ENCODE data around the gene NFILZ.

DNA sequence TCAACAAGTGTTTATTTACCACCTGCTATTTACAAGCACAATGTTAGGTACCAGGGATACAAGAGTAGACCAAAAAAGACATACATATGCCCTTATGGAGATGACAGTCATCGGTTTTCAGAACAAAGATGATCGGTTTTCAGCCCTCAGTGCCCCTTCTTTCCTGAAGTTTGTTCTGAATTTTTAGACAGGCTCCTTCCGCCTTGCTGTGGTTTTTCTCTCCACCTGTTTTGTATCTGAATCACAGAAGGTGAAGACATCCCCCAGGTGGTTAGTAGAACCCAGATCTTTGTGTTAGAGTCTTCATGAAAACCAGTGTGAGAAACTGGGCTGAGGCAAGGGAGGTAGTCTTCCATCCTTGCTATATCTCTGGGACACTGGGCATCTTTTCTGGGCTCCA is 44.6 kb downstream of the NFILZ start:
- TF ChIP-seq POLR2AphosphoS5 (IDR thresholded peaks at IDR 0.05; ENCODE audit: low read depth, low read length): no peak
- TF ChIP-seq SIN3A (IDR thresholded peaks at IDR 0.05; ENCODE audit: borderline replicate concordance, insufficient read depth, low read length): no peak
- no peak for TF ChIP-seq TAF1 (IDR thresholded peaks at IDR 0.05; ENCODE audit: borderline replicate concordance, insufficient read depth, low read length)
- TF ChIP-seq, protein P1, sequence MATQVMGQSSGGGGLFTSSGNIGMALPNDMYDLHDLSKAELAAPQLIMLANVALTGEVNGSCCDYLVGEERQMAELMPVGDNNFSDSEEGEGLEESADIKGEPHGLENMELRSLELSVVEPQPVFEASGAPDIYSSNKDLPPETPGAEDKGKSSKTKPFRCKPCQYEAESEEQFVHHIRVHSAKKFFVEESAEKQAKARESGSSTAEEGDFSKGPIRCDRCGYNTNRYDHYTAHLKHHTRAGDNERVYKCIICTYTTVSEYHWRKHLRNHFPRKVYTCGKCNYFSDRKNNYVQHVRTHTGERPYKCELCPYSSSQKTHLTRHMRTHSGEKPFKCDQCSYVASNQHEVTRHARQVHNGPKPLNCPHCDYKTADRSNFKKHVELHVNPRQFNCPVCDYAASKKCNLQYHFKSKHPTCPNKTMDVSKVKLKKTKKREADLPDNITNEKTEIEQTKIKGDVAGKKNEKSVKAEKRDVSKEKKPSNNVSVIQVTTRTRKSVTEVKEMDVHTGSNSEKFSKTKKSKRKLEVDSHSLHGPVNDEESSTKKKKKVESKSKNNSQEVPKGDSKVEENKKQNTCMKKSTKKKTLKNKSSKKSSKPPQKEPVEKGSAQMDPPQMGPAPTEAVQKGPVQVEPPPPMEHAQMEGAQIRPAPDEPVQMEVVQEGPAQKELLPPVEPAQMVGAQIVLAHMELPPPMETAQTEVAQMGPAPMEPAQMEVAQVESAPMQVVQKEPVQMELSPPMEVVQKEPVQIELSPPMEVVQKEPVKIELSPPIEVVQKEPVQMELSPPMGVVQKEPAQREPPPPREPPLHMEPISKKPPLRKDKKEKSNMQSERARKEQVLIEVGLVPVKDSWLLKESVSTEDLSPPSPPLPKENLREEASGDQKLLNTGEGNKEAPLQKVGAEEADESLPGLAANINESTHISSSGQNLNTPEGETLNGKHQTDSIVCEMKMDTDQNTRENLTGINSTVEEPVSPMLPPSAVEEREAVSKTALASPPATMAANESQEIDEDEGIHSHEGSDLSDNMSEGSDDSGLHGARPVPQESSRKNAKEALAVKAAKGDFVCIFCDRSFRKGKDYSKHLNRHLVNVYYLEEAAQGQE (IDR thresholded peaks at IDR 0.05; ENCODE audit: insufficient read depth in 1 of 2, low read depth in 2 of 2, low read length in 2 of 2): no peak
- no peak for TF ChIP-seq FOXP2 (optimal IDR thresholded peaks at IDR 0.05; ENCODE audit: borderline replicate concordance, extremely low read depth, extremely low read length, insufficient read depth)
